A375 (cell line): ENCODE measurements around the gene MAGEC2. TPM values are rescaled to one million over a fixed set of nuclear protein-coding genes. Genes with fewer than 3 reads are reported as not detected.

Source experiments
- total RNA-seq: library from RNA; depleted of rRNA; stranded (reverse); fragments of >200 nt; shearing (Covaris generic); gene quantifications from 2 replicates; pipeline ENCODE4 v1.2.3, GENCODE V29; 2014; rRNA removed

MAGEC2 gene, protein sequence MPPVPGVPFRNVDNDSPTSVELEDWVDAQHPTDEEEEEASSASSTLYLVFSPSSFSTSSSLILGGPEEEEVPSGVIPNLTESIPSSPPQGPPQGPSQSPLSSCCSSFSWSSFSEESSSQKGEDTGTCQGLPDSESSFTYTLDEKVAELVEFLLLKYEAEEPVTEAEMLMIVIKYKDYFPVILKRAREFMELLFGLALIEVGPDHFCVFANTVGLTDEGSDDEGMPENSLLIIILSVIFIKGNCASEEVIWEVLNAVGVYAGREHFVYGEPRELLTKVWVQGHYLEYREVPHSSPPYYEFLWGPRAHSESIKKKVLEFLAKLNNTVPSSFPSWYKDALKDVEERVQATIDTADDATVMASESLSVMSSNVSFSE
- total RNA-seq, result 108 and 111 TPM in 2 replicates

DNA sequence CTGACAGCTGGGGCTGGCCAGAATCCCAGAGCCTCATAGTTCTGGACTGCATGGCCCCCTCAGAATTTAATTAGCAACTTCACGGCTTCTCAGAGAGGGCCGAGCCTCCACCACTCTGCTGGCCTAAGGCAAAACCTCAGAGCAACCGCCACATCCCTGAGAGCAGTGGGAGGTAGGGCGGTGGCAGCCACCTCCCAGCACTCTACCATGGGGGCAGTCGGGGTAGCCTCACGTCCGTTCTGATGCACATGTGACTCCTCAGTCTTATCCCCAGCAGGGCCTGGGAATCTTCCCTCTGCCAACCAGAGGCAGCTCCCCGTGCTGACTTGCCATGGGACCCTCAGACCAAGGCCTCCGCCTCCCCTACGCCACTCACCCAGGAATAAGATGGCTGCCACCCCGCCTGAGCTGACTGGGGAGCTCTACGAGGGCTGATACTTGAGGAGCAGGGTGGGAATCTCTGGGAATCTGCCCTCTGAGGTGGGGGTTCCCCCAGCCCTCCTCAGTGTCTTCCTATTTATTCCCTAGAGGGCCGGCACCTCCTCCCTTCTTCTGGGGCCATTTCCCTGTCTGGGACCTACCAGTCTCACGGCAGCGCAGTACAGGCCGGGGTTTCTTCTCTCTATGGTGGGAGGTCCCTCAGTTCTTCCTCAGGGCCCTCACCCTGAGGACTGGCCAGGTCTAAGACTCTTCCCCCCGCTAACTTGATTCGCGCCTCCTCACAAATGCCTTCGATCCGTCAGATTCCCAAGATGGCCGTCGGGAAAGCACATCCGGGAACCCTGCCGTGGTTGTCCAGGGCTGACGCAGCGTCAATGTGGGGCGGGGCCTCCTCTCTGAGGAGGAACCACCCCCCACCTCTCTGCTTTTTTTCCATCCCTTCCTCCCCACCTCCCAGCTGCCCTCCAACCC, at the start of gene MAGEC2:
Gene MAGEC2 (minus strand): TSS at position 769 of the 912 bp plus-strand sequence. CDS start 1,303 bp downstream, outside the sequence.

